Middle frontal gyrus (tissue), 1 donor: ENCODE measurements around the gene GRAMD1B.
"Not testable (repeated sequence)": the region's sequence is repeated elsewhere in the genome, so short reads cannot be mapped to it uniquely, and the experiment has no call there.

Experiments
- DNase-seq: peaks from one replicate; pipeline ENCODE4 v3.0.0-alpha.2; 2015; ENCODE audit warnings: low spot score; ENCODE audit errors: extremely low spot score

GRAMD1B gene

DNA sequence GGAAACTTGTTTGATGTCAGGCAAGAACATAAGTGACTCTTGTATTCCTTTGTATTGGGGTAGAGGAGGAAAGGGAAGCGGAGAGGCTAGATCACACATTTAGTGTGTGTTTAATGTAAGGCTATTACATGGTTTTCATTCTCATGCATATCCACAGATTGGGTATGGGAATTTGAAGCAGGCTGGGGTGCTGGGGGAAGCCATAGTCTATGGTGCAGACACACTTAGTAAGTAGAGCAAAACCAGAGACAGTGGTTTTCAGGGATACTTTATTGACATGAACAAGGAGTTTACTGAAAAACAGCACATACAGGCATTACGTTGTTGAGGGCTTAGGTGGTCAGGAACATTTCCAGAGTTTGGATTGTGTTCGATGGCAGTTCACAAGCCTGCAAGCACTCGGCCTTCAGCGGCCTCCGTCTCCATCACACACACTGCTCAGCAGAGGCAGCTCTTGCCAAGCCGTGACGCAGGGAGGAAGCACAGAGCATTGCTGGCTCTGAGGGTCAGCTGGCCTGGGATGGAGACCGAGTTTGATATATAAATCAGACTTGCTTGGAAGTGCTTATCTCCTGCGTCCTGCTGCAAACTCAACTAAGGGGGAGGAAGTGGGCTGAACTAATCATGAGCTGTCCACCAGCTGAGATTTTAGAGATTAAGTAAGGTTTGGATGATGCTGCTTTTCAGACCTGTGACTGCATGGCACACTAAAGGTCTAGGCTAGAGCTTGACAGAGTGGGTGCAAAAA lies 199.0 kb downstream of the GRAMD1B start:
- DNase-seq: no peak

DNA sequence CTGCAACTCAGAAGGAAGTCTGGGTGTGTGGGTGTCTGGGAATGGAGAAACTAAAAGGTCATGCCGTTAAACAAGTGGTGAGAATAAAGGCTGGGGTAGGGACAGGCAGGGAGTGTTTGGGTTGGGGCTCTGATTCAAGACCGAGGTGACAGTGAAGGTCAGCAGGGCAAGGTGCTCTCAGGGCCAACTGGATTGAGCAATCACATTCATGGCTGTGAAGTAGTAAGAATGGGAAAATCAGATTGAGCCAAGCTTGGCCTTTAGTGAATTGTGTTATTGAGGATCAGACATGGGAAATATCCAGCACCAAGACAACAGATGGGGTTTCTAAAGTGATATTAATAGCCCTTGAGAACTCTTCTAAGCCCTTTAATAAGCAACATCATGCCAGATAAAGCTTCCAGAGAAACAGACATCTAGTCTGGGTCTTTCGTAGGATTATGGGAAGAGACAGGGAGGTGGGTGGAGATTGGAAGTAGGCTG lies 200.1 kb downstream of the GRAMD1B start:
- DNase-seq: no peak

DNA sequence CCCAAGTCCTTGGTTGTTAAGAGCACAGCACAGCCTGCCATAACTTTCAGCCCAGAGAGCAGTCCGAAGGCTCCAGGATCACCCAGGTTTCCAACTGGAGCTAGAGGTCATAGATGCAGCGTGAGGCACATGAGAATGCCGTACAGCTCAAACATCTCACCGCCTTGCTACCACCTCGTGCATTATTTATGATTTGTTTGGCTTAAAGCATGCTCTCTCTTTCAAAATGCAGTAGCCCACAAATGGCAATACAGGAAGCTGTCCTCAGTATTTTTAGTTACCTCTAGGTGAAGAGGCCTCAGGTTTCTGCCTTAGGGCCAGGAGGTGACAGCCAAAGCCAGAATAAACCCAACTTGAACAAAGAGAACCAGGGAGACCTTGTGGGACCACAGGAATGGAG lies 210.0 kb downstream of the GRAMD1B start:
- no peak for DNase-seq

DNA sequence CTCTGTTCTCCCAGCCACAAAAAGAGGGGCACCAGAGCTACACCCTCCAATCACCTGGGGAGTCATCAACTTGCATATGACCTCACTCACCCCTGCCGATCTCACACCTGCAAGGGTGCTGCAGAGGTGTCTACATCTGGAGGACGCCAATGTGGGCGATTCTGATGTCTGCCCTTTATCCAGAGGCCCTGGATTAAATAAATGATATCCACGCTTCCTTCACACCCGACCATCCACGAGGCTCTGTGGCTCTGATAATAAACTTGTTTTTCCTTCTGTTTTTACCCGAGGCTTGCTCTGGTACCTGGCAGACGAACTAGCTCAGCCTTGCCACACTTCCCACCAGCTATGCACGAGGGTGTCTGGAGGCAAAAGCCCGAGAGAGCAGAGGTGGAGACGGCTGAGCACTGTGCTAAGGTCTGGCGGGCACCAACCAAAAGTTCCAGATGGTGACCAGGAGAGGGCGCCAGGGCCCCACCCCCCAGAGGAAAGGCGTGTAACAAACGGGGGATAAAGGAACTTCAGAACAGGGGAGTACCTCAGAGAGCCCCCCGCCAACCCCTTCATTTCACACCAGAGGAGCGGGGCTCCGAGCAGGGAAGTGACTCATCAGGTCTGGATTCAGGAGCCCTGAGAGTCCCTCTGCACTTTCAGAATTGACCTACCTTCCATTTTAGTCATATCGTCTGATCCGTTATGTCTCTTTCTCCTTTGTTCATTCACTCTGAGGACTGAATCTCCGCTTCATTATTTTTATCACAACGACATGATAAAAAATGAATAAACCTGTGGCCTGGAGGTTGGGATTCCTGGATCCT lies 210.8 kb downstream of the GRAMD1B start:
- no peak for DNase-seq

DNA sequence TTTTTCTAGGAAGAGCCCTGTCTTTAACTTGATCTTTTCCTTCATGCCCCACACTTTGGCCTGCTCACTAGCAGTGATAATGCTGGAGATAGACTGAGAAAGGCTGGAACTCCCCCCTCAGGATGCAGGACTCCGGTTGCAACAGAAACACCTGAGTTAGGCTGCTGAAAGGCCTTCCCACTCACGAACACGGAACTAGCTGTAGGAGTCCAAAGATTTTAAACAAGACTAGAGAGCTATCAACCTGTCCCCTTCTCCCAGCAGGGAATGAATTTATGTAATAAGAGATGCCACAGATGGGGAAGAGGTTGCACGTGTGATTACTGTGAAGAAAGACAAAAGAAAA lies 211.4 kb downstream of the GRAMD1B start:
- DNase-seq: no peak

DNA sequence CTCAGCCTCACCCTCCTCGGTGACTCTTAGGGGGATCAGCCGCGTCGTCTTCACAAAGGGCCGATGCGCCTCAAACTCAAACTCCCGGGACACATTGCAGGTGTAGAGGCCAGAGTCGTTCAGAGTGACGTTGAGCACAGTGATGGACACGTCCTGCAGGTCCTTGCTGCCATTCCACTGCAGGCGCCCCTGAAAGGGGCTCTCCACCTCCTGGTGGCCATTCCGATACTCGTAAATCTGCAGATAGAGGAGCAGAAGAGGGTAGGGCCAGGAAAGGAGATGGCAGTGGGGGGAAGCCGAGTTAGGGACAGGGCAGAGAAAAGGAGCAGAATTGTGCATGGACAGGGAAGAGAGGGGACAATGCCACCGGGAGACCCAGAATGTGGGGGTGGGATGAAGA lies 212.4 kb downstream of the GRAMD1B start:
- DNase-seq: no peak

DNA sequence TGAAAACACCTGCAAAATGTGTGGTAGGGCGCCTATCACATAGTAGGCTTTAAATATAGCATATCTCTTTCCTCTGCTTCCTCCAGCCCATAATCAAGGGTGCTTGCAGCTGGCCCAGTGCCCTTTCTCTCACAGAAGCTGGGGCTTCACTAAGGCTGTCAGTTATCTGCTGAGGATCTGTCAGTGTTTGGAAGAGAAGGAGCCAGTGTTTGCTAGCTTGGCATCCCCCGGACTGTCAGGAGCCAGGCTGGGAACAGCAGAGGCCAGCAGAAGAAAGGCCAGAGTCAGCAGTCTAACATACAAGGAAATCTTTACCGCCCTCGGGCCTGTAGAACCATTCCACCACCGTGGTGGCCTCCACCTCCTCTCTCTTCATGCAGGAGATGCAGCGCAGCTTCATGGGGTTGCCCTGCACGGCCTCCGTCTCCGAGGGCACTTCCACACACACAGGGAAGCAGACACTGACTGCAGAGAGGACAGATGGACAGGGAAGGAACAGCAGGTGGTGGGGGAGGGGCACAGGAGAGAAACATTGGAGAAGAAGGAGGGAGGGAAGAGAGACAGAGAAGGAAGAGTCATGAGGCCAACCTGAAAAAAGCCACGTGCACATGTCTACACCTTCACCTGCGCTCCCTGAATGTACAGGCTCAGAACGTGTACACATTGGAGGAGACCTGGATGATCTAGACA lies 215.4 kb downstream of the GRAMD1B start:
- DNase-seq: no peak

DNA sequence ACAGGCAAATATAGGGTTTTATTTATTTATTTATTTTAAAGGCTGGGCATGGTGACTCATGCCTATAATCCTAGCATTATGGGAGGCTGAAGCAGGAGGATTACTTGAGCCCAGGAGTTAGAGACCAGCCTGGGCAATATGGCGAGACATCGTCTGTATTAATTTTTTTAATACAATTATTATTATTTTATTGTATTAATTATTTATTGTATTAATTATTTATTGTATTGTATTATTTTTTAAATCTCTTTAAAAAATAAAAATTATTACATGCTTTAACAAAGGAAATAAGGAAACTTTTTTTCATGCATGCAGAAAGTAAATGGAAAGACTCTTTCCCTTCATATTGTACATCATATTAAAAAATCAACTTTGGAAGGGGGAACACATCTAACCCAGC lies 220.8 kb downstream of the GRAMD1B start:
- DNase-seq: no peak

DNA sequence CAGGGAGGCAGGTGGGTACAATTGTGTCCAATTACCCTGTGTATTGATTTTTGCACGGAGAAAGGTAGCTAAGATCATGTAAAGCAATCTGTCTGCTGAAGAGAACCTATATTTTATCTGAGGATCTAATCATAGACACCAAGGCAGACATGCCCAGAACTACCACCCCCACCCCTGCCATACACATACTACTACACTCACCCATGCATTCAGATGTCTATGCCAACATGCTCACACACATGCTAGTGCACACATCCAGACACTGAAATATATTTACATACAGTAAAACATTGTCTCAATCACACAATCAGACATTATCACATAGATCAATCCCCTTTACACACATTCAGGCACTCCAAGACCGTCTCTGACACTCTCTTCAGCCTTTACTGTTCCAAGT lies 222.5 kb downstream of the GRAMD1B start:
- DNase-seq: no peak

DNA sequence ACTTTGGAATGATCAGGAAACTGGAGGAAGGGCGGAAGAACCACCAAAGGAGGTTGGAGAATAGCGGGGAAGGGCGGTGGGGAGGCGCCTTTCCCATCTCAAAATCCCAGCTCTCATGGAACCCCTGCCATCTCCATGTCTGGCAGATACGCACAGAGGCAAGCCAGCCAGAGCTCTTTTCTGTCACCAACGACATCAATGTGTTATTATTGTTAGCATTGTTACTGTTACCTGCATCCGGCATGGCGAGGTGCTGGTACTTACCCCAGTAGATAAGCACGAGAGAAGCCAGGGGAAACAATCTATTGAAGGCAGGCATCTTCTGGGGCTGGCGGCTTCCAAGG lies 223.4 kb downstream of the GRAMD1B start:
- DNase-seq: no peak

DNA sequence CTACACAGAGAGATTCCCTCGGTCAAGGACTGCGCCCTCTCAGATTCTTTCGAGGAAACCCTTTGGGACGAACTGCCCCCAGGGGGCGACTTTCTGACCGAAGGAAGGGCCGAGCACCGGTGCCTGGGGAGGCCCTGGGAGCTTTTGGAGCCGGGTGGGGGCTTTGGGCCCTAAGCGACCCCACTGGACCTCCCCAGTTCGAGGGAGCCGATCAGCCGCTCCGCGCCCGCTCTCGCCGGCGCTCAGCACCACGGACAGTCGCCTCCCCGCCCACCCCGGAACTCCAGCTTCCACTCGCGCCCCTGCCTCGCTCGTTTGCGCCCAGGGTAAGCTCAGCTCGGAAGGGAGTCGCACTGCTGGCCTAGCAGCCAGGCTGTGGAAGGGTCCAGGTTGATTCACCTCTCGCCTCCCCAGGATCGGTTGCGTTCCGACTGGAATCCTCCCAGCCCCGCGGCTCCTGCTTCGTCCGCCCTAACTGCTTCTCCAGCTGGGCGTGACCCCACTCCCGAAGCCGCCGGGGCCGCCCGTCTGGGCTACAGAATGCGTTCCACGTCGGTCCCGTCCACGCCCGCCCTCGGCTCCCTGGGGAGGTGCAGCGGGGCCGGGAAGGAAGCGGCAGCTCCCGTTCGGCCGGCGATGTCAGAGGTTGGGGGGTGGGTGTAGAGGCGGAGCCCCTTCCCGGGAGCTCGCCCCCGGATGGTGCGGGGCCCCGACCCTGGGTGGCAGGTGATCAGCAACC lies 223.9 kb downstream of the GRAMD1B start:
- no peak for DNase-seq

DNA sequence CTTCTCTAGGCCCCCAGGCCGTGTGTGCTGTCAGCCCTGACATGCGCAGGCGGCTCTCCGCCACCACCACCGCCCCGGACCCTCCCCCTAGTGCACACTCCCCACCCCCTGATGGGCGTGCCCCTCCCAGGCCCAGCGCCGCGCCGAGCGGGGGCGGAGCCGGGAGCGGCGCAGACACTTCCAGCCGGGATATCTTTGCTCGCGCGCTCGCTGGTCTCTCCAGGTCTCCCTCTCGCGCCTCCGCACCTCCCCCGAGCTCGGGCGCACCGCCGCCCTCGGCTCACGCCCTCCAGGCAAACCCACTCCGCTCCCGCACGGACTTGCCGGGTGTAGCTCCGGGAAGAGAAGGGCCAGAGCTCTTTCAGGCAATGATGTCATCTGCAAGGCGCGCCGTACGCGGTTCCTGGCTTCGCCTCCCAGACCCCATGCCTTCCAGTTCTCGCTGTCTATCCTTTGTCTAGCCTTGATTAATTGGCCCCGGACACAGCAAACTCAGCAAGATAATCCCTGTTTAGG lies 224.6 kb downstream of the GRAMD1B start, which contains the start of gene SCN3B:
Gene SCN3B (minus strand): TSS at position 59 of the 516 bp plus-strand sequence. CDS start 823 bp downstream, outside the sequence.
- no peak for DNase-seq

DNA sequence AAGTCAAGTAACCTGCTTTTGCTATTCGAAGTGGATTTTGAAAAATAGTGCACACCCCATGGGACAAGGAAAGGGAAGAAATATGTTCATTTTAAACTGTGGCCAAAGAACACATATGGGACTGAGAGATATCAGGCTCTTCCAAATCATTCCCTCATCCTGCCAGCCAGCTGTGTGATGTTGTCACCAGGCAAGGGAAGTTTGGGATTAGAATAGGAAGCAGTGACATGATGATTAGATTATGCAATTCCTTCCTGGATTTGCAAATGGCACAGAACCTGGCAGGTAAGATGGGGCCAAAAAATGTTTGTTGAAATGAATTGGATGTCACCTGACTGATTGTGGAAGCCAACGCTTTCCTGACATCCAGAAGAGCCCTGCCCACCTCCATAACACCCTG lies 229.2 kb downstream of the GRAMD1B start:
- DNase-seq: no peak

DNA sequence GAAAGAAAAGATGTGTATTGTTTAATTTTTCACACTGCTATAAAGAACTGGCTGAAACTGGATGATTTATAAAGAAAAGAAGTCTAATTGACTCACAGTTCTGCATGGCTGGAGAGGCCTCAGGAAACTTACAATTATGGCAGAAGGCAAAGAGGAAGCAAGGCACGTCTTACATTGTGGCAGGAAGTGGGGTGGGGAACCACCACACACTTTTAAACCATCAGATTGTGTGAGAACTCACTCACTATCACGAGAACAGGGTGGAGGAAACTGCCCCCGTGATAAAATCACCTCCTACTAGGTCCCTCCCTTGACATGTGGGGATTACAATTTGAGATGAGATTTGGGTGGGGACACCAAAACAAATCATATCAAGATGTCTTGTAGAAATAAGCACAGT lies 229.9 kb downstream of the GRAMD1B start:
- not testable (repeated sequence) for DNase-seq

DNA sequence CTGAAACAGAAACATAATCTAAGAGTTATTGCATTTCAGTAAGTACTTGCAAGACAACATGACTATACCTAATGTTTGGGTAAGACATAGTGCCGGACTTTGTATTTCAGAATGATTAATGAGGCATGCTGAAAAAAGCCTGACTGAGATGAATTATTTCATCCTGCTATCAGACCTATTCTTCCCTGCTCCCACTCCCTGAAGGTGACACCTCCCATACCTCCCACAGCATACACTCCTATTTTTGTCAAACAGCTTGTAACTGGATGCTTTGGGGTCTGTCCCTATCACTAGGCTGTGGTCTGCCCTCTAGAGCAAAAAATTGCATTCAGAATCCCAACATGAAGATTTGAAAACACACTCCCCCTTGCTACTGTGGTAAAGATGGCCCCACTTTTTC lies 235.2 kb downstream of the GRAMD1B start:
- no peak for DNase-seq

DNA sequence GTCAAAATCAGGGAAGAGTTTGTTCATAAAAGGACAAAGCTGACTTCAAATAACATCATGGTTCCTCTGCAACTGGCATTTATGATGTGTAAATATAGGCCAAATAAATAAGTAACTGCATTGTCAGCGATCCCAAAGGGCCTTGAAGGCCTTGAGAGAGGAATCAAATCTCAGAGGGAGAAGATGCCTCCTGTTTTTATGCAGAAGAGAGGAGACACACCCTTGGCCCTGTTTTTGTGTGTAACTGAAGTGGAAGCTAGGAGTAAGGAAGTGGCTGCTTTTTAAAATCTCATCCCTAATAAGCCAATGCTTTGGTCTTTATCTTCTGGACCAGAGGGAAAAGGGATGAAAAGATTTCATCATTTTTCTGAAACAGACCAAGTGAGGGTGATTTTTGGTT lies 240.0 kb downstream of the GRAMD1B start:
- DNase-seq: no peak

DNA sequence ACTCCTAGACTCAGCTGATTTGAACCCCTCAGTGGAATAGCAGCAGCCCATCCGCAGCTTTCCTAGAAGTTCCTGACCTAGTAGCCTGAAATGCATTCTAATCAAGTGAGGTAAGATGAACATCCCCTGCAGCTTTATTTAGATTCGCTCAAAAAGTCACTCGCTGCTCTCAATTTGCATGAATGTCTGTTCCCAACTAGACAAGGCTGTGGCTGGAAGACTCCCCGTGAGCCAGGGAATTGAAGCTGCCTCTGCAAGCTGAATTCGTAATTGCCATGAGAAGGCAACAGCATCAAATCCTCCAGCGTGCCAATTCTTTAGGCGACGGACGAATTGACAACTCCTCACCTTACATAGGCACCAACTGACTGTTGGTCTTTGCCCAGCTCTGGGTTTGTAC lies 241.5 kb downstream of the GRAMD1B start:
- no peak for DNase-seq

DNA sequence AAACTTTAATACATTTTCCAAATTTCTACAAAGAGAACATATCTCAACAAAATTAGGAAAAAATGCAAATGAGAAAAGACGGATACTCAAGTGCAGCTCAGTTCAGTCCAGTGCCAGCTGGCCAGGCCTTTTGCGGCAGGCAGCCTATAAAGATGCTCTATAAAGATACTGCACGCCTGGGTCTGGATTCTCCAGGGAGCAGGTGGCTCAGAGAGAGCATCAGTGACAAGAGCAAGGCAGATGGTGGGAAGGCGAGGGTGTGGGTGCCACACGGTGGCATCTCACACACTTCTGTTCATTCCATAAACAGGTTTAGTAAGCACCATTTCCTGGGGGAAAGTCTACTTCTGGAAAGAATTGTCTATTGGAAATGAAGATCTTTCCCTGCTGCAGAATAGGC lies 242.5 kb downstream of the GRAMD1B start:
- DNase-seq: no peak

DNA sequence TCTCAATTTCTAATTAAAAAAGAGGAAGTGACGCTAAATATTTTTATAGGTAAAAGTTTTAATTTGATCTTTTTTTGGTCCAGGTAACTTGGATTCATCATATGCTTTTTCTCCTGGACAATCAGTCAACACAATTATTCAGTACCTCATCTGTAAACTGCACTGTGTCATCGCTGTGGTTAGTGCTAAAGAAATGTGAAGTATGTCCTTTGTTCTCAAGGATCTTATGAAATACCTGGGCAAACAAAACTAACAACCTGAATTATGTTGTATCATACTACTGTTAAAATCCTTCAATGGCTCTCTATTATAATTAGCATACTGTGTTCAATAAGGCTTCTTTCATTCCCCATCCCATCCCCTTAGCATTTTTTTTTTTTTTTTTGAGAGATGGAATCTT lies 244.2 kb downstream of the GRAMD1B start:
- DNase-seq: no peak
